CD4-positive, alpha-beta T cell treated with Interleukin-6 for 4 hours (primary cell): Measurements from ENCODE around the gene DDX46.
"Not testable (repeated sequence)": the region's sequence is repeated elsewhere in the genome, so short reads cannot be mapped to it uniquely, and the experiment has no call there.

ENCODE experiments used
- DNase-seq: peaks from one replicate; pipeline ENCODE4 v3.0.0-alpha.2; 2020; ENCODE audit warnings: mixed read lengths

The DDX46 gene

DNA sequence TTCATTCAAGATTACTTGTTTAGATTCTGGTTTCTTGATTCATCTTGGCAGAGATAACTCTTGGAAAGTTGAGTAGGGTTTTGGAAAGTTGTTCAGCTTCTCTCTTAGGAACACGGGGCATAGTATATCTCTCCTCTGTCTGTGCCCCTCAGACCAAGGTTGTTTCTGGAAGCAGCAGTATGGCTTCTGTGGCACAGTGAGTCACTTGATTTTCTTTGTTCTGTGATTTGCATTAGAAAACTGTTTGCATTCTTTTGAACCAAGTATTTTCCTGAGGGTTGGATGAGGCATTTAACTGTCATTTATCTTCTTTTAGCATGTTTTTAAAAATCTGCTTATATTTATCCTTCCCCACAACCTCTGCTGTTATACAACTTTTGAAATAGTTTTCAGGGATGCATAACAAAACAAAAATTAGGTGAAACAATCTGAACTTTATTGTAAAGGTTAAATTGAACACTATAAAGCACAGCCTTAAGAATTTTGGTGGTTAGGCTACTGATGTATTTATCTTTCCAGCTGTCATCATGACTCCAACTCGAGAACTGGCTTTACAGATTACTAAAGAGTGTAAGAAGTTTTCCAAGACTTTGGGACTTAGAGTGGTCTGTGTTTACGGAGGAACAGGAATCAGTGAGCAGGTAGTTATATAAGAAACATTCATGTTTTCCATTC is 26.5 kb downstream of the DDX46 start:
- no peak for DNase-seq

DNA sequence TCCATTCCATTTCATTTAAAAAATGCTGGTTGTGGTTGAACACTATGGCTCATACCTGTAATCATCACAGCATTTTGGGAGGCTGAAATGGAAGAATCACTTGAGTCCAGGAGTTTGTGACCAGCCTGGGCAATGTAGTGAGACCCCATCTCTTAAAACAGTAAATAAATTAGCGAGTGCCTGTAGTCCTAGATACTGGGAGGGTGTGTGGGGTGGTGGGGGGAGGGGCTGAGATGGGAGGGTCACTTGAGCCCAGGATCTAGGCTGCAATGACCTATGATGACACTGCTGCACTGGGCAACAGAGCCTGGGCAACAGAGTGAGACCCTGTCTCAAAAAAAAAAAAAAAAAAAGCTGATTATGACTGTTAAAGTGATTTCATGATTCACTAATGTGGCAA is 29.1 kb downstream of the DDX46 start:
- no peak for DNase-seq

DNA sequence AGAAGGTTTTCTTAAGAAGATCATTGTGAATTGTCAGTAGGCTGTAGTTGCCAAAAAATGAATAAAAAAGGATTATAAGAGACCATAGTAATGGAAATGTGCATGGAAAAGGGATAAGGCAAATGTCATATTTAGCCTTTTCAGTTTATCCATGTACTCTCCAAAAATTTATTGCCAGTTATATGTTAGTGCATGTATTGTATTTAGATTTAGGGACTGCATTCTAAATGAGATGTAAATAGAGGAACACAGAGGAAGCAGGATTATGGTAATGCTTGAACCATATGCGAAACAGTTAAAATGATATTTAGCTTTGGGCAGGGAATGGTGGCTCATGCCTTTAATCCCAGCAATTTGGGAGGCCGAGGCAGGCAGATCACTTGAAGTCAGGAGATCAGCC is 33.0 kb downstream of the DDX46 start:
- no peak for DNase-seq

DNA sequence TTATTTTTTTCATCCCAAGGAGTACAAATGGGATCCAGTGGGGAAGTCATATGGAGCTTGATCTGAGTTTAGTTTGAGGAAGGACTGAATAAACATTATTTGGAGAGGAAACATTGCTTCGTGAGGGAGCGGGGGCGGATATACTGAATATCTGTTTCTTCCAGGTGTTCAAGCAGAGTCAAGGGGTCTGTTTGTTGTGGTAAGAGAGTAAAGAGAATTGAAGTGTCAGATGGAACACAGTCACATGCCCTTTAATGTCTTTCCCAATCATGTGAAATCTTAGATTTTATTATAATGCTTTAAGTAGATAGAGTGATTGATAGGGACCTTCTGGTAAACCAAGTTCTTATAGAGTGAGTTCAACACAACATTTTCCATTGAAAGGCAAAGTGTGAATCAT is 33.7 kb downstream of the DDX46 start:
- DNase-seq: no peak

DNA sequence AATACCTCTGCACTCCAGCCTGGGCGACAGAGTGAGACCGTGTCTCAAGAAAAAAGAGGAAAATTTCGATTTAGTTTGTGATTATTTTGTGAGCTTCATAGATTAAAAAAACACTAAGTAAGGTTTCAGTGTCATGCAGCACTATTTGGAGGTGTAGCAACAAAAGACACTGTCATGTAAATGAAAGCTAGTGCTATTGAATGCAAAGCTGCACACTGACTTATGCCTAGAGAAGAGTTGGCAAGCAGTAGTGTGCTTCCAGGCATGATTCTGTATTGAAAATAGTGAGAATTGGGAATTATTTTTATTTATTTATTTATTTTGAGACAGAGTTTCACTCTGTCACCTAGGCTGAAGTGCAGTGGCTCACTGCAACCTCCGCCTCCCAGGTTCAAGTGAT is 34.5 kb downstream of the DDX46 start:
- DNase-seq: no peak

DNA sequence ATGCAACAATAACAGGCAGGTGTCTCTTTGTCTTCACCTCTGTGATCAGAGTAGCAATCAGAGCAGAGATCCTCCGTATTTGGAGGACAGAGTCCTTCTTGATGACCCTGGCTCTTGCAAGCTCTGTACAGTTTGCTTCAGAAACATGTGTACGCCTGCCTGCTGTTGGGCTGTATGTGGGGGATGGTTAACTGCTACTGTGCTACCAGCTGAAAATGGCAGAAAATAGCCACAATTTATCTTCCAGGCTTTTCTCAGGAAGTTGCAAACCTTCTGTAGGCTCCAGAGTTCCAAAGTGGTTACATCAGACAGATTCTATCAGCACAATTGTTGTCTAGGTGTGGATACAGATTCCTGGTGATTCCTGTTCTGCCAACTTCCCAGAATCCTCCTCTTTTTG is 35.5 kb downstream of the DDX46 start:
- DNase-seq: no peak

DNA sequence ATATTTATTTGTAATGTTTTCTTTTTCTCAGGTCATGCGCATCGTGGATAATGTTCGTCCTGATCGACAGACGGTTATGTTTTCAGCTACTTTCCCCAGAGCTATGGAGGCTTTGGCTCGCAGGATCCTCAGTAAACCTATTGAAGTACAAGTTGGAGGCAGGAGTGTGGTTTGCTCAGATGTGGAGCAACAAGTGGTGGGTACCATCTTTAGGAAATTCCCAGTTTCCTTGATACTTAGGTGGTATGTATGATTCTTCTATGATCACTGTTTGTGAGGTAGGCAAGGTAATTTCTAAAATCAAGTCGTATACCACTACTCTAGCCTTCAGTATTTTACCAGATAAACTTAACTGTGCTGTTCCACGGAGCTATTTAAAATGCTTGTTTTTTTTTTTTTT is 36.2 kb downstream of the DDX46 start:
- DNase-seq: no peak

DNA sequence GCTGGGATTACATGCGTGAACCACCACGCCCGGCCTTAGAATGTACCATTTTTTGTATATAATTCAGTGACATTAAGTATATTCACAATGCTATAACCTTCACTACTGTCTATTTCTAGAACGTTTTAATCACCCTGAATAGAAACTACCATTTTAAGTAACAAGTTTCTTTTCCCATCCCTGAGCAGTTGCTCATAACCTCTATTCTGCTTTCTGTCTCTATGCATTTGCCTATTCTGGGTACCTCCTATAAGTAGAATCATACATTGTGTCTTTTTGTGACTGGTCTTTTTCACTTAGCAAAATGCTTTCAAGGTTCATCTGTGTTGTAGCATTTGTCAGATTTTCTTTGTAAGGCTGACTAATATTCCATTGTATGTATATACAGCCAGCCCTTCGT is 39.9 kb downstream of the DDX46 start:
- DNase-seq: no peak

DNA sequence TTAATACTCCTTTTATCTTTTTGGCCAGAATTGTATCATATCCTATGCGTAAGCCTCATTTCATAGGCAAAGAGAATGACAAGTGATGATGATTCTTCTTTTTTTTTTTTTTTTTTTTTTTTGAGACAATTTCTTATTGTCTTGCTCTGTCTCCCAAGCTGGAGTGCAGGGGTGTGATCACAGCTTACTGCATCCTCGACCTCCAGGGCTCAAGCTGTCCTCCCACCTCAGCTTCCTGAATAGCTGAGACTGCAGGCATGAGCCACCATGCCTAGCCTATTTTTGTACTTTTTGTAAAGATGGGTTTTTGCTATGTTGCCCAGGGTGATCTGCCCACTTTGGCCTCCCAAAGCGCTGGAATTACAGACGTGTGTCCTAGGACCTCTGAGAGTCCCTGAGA is 45.2 kb downstream of the DDX46 start:
- DNase-seq: no peak

DNA sequence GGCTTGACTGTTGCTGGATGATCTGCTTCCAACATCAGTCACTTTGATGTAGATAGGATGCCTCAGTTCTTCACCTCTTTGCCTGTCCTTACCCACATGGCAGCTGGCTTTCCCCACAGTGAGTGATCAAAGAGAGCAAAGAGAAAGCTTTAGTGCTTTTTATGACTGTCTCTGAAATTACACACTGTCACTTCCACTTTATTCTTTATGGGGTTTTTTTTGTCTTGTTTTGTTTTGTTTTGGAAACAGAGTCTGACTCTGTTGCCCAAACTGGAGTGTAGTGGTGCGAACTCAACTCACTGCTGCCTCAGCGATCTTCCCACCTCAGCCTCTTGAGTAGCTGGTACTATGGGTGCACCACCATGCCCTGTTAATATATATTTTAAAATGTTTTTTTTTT is 54.8 kb downstream of the DDX46 start:
- no peak for DNase-seq

DNA sequence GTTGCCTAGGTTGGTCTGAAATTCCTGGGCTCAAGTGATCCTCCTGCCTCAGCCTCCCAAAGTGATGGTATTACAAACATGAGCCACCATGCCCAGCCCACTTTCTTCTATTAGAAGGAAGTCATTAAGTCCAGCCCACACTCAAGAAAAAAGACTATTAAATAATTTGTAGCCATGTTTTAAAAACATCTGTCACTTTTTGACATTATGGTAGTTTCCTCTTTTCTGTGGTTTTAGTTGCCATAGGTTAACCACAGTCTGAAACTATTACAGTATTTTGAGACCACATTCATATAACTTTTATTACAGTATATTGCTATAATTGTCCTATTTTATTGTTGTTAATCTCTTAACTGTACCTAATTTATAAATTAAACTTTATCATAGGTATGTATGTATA is 55.2 kb downstream of the DDX46 start:
- no peak for DNase-seq

DNA sequence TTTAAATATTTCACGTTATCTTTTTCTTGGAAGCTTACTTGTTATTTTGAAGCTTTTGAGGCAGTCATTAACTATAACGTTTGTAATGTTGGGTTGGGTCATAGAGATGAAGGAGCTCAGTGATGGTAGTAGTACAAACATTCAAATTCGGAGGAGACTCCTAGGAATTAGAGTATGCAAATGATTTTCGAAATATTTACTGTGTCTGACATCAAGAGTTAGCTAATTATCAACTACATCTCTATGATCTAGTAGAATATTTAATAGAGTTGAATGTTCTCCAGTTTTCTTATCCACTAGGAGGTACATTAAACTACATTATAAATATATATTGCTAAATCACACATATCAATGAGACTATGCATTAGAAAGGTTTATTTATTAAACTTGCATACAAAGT is 58.4 kb downstream of the DDX46 start:
- no peak for DNase-seq

DNA sequence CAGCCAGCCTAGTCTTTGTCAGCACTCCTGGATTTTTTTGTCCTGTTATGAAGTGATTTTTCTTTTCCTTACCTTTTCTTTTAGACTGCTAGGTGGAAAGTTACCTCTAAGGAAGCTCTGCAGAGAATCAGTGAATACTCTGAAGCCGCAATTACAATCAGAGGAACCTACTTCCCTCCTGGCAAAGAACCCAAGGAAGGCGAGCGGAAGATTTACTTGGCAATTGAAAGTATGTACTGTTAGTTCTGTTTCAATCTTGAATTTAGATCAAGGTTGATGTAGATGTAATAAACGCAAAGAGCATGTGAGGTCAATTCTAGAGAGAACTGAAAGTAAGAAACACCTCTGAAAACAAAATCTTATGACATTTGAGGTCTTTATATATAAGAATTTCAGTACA is 60.2 kb downstream of the DDX46 start:
- DNase-seq: no peak

DNA sequence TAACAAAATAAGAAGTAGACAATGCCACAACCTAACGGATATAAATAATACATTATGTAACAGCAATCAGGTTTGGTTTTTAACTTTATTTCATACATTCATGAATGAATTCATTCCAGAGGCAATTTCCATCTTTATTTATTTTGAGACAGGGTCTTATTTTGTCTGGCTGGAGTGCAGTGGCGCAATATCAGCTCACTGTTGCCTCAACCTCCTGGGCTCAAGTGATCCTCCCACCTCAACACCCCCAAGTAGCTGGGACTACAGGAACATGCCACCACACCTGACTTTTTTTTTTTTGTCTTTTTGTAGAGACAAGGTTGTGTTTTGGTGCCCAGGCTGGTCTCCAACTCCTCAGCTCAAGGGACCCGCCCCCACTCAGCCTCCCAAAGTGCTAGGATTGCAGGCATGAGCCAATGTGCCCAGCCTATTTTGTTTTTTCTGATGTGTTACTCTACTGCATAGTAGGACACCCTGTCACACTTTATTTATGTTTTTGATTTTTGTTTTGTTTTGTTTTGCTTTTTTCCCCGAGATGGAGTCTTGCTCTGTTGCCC is 60.9 kb downstream of the DDX46 start:
- DNase-seq: no peak

DNA sequence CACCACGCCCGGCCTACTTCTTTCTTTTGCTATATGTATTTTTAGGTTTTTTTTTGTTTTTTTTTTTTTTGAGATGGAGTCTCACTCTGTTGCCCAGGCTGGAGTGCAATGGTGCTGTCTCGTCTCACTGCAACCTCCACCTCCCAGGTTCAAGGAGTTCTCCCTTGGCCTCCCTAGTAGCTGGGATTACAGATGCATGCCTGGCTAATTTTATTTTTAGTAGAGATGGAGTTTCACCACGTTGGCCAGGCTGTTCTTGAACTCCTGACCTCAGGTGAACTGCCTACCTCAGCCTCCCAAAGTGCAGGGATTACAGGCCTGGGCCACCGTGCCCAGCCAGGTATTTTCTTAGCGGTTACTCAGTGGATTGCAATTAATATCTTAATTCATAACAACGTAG is 63.3 kb downstream of the DDX46 start:
- DNase-seq: no peak

DNA sequence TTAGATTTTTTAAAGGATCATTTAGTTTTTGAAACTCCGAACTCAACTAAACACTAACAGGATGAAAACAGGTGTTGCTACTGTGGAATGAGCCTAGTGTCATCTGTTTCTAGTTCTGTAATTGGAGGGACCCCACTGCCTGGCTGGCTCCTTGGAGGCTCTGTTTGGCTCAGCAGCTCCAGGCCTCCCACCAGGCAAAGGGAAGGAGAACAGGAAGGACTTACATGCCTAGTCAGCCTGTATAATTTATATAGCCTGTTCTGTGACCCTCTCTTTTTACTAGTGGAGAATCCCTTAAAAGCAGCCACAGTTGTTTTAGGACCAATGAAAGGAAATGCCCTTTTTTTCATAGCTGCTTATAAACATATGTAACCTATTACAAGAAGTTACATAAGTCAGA is 66.1 kb downstream of the DDX46 start:
- DNase-seq: no peak

DNA sequence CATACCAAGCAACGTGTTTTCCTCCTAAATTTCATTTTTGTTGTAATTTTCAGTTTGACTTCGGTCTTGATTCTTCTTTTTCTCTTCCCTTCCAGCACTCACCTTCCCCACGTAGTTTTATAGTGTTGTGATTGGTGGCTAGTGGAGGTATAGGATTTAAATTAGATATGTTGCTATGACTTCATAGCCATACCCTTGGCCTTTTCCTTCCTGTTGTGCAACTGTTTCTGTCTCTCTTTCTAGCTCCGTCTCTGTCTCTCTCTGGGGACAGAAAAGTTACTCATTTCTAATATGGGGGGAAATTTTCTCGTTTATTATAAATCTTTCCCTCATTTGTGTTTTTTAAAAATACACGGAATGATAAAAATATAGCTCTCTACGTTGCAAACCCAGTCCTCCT is 66.6 kb downstream of the DDX46 start:
- no peak for DNase-seq

DNA sequence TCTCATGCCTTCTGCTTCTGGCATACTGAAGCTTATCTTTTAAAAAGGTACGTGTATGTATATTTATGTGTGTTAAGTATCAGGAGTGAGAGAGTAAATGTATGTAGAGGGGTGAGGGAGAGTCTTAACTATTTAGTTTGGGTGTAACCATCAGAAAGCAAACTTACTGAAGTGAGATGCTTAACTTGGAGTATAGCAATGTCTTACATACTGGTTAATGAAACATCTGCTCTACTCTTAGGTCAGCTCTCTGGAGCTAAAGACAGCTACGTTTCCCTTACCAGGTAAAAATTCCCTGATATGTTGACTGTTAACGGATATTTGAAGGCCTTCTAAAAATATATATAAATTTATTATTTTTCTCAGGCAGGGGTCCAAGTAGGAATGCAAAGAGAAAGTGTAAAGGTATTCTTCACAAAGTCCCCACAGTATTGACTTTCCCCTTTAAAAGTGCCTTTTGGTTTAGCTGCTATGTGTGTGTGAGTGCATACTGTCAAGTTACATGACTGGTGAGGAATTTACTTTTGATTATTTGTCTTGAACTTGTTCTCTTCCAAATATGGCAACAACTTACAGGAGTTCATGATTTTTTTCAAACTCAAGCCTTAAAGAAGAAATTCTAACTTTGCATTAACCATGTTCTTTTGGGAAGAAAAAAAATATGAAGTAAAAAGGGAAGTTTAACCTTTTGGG is 74.9 kb downstream of the DDX46 start:
- no peak for DNase-seq

DNA sequence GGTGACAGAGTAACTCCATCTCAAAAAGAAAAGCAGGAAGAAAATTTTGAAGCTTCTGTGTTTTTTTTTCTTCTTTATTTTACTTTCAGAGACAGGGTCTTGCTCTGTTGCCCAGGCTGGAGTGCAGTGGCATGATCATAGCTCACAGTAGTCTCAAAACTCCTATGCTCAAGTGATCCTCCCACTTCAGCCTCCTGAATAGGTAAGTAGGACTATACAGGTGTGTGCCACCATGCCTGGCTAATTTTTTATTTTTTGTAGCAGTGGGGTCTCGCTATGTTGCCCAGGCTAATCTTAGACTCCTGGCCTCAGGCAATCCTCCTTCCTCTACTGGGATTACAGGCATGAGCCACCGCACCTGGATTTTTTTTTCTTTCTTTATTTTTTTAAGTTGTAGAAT is 77.0 kb downstream of the DDX46 start:
- no peak for DNase-seq

DNA sequence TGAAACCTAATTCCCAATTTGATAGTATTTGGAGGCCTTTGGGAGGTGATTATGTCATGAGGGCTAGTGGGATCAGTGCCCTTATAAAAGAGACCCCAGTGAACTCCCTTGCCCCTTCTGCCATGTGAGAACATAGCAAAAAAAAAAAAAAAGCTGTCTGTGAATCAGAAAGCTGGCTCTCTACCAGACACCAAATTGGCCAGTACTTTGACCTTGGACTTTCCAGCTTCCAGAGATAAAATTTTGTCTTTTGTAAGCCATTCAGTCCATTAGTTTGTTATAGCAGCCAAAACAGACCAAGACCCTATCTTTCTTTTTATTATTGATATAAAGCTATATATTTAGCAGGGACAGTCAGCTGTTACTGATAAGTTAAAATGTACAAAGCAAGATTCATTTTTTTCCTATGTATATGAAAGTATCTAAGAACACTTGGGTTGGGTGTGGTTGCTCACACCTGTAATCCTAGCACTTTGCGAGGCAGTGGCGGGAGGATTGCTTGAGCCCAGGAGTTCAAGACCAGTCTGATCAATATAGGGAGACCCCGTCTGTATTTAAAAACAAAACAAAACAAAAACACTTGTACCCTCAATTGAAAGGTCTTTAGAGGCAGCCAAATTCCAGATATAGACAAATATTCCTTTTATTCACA is 79.1 kb downstream of the DDX46 start:
- DNase-seq: no peak

DNA sequence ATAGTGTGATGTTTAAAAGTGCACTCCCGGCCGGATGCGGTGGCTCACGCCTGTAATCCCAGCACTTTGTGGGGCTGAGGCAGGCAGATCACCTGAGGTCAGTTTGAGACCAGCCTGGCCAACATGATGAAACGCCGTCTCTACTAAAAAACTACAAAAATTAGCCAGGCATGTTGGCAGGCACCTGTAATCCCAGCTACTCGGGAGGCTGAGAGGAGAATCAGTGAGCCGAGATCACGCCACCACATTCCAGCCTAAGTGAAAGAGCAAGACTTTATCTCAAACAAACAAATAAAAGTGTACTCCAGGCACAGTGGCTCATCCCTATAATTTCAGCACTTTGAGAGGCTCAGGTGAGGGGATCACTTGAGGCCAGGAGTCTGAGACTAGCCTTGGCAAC is 79.8 kb downstream of the DDX46 start:
- DNase-seq: not testable (repeated sequence)

DNA sequence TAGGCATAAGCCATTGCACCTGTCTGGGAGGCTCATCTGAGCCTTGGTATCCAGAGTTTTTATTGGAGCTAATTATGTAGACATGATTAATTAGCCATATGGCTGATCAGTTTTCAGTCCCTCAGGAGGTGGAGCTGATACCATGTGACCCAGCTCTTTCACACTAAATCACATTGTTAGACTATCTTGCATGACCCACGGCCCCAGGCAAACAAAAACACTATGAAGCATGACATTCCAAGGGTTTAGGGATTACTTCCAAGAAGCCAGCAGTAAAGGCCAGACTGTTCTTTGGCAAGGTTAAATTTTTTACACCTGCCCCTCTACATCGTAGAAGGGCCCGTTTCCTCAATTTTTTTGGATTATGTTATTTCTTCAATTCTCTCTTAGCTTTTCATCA is 82.2 kb downstream of the DDX46 start:
- DNase-seq: no peak

DNA sequence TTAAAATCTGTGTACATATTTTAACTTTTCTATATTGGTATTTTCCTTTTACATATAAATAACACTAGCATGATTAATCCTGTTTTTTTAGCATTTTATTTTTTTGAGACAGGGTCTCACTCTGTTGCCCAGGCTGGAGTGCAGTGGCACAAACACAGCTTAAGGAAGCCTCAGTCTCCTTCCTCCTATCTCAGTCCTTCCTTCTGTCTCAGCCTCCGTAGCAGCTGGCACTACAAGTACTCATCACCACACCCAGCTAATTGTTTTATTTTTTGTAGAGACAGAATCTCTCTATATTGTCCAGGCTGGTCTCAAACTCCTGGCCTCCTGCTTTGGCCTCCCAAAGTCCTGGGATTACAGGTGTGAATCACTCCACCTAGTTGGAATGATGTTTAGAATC is 85.7 kb downstream of the DDX46 start:
- no peak for DNase-seq

DNA sequence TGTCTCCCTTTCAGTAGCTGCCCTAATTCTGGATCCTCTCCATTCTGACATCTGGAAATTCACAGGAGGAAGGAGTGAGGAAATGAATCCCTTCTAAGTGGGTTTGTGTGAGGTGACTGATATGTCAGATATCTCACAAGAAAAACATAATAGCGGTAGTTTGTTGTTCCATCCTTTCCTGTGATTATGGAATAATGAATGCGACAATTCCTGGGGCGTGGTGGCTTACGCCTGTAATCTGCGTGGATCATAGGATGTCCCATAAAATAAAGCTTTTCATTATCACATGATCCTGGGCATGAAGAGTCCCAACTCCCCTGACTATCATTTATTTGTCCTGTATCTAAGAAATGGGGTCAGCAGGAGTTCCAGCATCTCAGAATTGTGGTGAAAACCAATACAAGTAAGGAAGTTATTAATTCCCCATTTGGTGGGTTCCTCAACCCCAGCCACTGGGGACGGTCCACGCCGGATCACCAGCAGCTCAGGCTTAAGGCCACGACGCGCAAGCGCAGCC is 86.8 kb downstream of the DDX46 start:
- DNase-seq: no peak
